BE2C (cell line): ENCODE data around the gene MFSD11.
A peak's percentile ranks its signal among the peaks of the same experiment; 100 is the strongest.

ENCODE experiments used
- DNase-seq: peaks from one replicate; pipeline ENCODE4 v3.0.0-alpha.2; 2020
- H3K27me3 ChIP-seq: fragments of 250-450 bp; sonication (Bioruptor Pico); 2 replicates; pipeline ENCODE4 v1.5.1; 2020; ENCODE audit warnings: mild to moderate bottlenecking
- H3K36me3 ChIP-seq: fragments of 250-450 bp; sonication (Bioruptor Pico); 2 replicates; pipeline ENCODE4 v1.5.1; 2020; ENCODE audit warnings: mild to moderate bottlenecking
- H3K4me1 ChIP-seq: fragments of 250-450 bp; sonication (Bioruptor Pico); 2 replicates; pipeline ENCODE4 v1.5.1; 2020
- H3K4me3 ChIP-seq: 2 replicates; pipeline ENCODE4 v1.5.1; 2011; ENCODE audit warnings: low read depth, low read length
- H3K9me3 ChIP-seq: fragments of 250-450 bp; sonication (Bioruptor Pico); 2 replicates; pipeline ENCODE4 v1.5.1; 2020
- CTCF ChIP-seq: IDR thresholded peaks from 2 replicates; pipeline ENCODE4 v1.5.1; 2012; ENCODE audit warnings: mild to moderate bottlenecking, low read depth, low read length

MFSD11 gene

GRCh38 chr17:76713765-76714164 is 24.2 kb upstream of the MFSD11 start:
- peaks cover 13% of the 10 kb centered on the region for H3K4me1 ChIP-seq
- H3K27me3 ChIP-seq, result no peaks in the 10 kb centered on the region
- no peak for TF ChIP-seq CTCF

GRCh38 chr17:76714336-76714735 is 23.6 kb upstream of the MFSD11 start:
- peaks cover 11% of the 10 kb centered on the region for H3K4me1 ChIP-seq
- TF ChIP-seq CTCF, result no peak

More at GRCh38 chr17:76713765-76714164, 24.2 kb upstream of the MFSD11 start:
- no peaks in the 10 kb centered on the region for H3K9me3 ChIP-seq
- peaks cover 45% of the 10 kb centered on the region for H3K36me3 ChIP-seq
- DNase-seq, result no peak
- no peak overlapping the region for H3K4me3 ChIP-seq

GRCh38 chr17:76714822-76715495 is 23.0 kb upstream of the MFSD11 start:
- DNase-seq, result peak; percentile 80

More at GRCh38 chr17:76714336-76714735, 23.6 kb upstream of the MFSD11 start:
- DNase-seq, result no peak
- H3K36me3 ChIP-seq, result peaks cover 50% of the 10 kb centered on the region
- H3K9me3 ChIP-seq, result no peaks in the 10 kb centered on the region
- no peaks in the 10 kb centered on the region for H3K27me3 ChIP-seq
- no peak overlapping the region for H3K4me3 ChIP-seq

GRCh38 chr17:76715496-76715830 is 22.5 kb upstream of the MFSD11 start:
- no peak for TF ChIP-seq CTCF
- DNase-seq, result no peak
- H3K4me1 ChIP-seq, result peaks cover 11% of the 10 kb centered on the region
- no peaks in the 10 kb centered on the region for H3K27me3 ChIP-seq
- H3K9me3 ChIP-seq, result no peaks in the 10 kb centered on the region
- H3K4me3 ChIP-seq, result no peak overlapping the region
- peaks cover 58% of the 10 kb centered on the region for H3K36me3 ChIP-seq

More at GRCh38 chr17:76714822-76715495, 23.0 kb upstream of the MFSD11 start:
- H3K36me3 ChIP-seq, result peaks cover 53% of the 10 kb centered on the region
- H3K9me3 ChIP-seq, result no peaks in the 10 kb centered on the region
- H3K4me1 ChIP-seq, result peaks cover 11% of the 10 kb centered on the region
- H3K27me3 ChIP-seq, result no peaks in the 10 kb centered on the region
- peak; percentile 88 for TF ChIP-seq CTCF
- H3K4me3 ChIP-seq, result no peak overlapping the region

GRCh38 chr17:76716146-76716838 is 21.6 kb upstream of the MFSD11 start:
- Histone ChIP-seq H3K4me3 (no peak overlapping the region), H3K9me3 (no peaks in the 10 kb centered on the region), H3K36me3 (peaks cover 65% of the 10 kb centered on the region), H3K27me3 (no peaks in the 10 kb centered on the region), H3K4me1 (peaks cover 8% of the 10 kb centered on the region)
- no peak for TF ChIP-seq CTCF
- DNase-seq, result no peak

GRCh38 chr17:76716839-76717215 is 21.1 kb upstream of the MFSD11 start:
- no peak for TF ChIP-seq CTCF
- Histone ChIP-seq H3K4me1 (peaks cover 4% of the 10 kb centered on the region; the same call in 1 of the 2 replicates), H3K9me3 (no peaks in the 10 kb centered on the region), H3K4me3 (no peak overlapping the region), H3K27me3 (no peaks in the 10 kb centered on the region), H3K36me3 (peaks cover 70% of the 10 kb centered on the region)
- DNase-seq, result no peak
